GM19463 (cell line): ENCODE results near the gene ABLIM2.

ENCODE experiments used
- ATAC-seq: cut with Tn5 transposase; IDR thresholded peaks from one replicate; pipeline ENCODE4 v1.9.1; 2021; ENCODE audit warnings: mild to moderate bottlenecking, moderate library complexity; ENCODE audit not compliant: unreplicated experiment

The ABLIM2 gene

DNA sequence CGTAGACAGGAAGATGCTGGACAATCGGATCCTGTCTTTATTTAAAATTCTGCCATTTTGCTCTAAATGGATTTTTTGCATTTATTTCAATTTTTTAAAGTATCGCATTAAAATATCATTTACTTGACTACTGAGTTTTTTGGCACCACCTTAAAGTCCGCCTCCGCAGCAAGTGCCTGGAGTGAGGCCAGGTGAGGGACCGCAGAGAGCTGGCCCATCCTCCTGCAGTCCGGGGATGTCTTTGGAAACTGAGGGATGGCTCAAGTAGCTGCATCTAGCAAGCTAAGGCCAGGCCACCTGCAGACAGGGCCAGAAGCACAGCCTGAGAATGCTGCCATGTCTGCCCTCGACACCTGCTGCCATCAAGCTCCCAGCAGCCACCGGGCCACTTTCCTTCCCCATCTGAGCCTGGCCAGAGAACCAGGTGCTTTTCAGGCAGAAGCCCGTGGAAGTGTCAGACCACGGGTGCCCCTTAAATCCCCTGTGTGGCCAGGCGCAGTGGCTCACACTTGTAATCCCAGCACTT lies 69.6 kb downstream of the ABLIM2 start:
- ATAC-seq: no peak

- no peak for ATAC-seq
Measured at GRCh38 chr4:8087921-8088495, 70.6 kb downstream of the ABLIM2 start.

GRCh38 chr4:8086783-8087445 lies 71.7 kb downstream of the ABLIM2 start:
- ATAC-seq: no peak

GRCh38 chr4:8085491-8086117 lies 73.0 kb downstream of the ABLIM2 start:
- ATAC-seq: no peak

GRCh38 chr4:8084712-8085490 lies 73.7 kb downstream of the ABLIM2 start:
- ATAC-seq: no peak

GRCh38 chr4:8084031-8084660 lies 74.5 kb downstream of the ABLIM2 start:
- ATAC-seq: no peak

- ATAC-seq: no peak
Measured at GRCh38 chr4:8083086-8083825, 75.4 kb downstream of the ABLIM2 start.

DNA sequence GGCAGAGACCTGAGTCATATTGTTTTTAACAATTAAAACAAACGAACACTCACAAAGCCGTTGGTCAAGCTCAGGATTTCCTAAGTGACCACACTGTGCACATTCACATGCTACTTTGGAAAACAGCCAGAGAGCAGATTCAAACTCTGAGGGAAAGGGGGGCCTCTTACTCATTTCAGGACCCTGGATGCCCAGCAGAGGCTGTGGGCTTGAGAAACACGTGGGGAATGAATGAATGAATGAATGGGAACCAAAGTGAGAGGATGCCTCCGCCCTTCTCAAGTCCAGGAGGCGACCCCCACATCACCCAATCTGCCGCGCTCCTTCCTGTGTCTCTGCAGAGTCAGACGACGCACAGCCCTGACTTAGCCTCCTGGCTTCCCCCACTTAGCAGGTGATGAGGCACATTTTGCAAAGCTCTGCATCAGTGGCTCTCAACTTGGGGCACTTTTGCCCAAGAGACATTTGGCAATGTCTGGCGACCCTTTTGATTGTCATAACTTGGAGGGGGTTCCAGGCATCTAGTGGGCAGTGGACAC lies 76.0 kb downstream of the ABLIM2 start:
- no peak for ATAC-seq

DNA sequence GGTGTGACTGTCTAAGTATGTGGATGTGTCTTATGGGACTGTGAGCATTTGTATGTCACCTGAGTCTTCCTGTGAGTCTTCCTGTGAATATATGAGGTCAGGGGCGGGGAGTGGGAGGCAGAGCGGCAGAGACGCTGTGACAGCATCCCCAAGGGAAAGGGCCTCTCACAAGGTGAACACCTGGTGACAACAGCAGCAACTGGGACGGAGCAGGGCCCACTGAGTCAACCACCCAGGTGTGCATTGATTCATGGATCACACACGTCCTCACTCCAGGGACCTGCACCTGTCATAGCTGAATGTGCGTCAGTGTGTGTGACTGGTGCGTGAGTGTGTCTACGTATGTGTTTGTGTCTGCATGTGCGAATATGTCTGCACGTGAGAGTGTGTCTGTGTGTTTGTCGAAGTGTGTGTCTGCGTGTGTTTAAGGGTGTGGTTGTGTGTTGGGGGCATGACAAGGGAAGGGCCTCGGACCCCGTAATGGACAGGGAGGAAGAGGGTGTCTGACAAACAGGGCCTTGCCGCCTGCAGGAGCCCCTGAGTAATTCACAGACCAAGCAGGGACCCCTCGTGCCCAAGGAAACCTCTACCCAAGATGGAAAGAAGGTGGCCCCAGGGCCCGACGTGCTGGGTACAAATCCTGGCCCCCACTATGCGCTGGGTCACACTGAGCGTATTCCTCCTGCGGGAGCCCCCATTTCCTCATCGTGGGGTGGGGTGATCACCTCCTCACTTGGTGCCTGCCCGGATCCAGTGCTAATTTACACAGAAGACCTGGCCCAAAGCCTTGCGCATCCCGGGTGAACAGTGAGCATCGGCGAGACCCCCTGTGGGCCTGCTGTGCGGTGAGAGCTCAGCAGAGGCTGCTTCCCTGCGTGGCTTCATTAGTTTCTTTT lies 76.7 kb downstream of the ABLIM2 start:
- ATAC-seq: no peak

GRCh38 chr4:8081171-8081570 lies 77.4 kb downstream of the ABLIM2 start:
- ATAC-seq: no peak

GRCh38 chr4:8080754-8081065 lies 77.9 kb downstream of the ABLIM2 start:
- no peak for ATAC-seq

DNA sequence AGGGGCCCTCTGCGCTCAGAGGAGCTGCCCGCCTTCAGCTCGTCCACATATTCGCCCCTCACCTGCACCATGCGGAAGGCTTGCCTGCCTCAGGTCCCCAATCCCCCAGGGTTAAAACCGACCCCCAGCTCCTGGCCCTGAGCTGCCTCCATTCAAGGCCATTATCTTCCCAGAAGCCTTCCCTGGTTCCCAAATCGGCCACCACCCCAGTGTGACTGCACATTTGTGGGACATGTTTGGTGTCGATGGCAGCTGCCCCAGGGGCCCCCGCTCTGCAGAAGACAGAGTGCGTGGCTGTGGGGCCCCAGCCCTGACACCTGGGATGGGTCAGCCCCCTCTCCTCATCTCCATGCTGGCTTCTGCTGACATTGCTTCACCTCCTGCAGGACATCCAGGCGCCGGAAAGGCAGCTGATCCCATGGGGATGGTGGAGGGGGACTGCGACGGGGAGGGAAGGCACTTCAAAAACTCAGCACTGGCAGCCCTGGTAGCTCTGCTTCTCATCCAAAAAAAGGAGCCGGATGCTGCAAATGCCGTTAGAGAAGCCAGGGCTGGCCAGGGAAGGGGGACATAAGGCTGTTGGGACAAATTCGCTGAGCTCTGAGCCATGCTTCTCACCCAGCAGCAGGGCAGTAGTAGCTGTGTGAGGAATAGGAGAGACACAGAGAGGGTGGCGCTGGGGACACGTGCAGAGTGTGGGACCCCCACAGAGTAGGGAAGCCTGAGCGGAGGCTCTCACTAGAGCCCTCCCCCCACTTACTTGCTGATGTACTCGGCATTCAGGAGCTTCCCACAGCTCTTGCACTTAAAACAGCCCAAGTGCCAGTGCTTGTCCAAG lies 78.5 kb downstream of the ABLIM2 start:
- ATAC-seq: no peak

DNA sequence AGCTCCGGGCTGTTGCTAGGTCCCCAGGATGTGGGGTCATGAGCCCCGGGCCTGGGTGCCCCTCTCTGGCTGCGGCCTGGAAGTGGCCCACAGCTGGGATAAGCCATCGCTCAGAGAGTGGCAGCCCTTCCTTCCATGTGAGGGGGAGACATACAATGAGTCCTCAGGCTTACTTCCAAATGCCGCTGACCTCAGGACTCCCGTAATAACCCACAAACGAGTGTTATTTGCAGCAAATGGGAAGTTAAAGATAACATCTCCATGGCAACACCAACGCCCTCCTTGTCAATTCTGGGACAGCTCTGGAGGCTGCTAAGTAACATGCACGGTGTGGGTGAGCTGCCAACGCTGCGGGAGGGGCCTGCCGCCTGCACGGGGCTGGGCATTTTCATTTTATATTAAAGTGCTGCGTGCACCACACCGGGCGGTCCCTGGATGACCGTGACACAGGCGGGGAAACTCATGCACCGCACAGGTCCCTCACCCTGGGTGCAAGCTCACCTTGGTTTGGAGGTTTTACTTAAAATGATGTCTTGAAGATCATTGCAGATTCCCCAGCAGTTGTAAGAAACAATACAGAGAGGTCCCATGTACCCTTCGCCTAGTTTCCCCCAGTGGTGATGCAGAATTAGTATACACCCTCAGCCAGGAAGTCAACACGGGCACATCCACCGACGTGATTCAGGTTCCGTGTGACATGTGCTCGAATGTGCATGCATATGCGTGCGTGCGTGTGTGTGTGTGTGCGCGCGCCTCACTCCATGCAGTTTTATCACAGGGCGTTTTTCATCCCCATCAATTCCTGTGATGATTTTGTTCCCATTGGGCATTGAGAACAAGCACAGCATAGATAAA lies 79.4 kb downstream of the ABLIM2 start:
- no peak for ATAC-seq

DNA sequence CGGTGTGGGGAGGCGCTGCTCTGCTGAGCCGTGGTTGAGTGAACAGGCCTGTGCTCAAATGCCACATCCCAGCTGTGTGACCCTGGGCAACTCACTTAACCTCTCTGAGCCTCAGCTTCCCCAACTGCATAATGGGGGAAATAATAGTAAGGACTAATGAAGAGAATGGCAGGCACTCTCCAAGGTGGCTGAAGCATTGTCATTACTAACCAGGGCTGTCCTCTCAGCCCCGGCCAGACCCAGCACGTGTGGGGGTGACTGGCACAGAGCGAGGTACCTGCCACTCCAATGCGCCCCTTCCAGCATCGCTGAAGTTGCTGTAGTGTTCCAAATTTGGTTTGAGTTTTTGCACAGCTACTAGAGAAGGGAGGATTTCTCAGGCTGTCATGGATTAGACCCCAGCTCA lies 80.0 kb downstream of the ABLIM2 start:
- no peak for ATAC-seq

DNA sequence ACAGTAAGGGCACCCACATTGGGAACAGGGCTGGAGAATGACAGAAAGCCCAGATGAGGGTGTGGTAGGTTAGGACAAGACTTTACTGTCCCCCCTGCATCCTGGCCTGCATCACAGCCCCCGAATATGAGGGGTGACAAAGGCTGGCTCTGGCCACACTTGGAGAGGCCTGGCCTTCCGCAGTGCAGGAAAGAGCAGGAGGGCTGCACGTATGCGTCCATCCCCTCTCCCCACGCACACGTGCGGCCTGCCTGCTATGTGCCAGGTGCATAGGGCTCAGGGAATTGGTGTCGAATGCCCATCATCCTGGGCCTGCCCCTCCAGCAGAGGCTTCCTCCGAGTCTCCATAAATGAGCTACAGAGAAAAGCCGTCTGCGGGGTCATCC lies 80.5 kb downstream of the ABLIM2 start:
- no peak for ATAC-seq

DNA sequence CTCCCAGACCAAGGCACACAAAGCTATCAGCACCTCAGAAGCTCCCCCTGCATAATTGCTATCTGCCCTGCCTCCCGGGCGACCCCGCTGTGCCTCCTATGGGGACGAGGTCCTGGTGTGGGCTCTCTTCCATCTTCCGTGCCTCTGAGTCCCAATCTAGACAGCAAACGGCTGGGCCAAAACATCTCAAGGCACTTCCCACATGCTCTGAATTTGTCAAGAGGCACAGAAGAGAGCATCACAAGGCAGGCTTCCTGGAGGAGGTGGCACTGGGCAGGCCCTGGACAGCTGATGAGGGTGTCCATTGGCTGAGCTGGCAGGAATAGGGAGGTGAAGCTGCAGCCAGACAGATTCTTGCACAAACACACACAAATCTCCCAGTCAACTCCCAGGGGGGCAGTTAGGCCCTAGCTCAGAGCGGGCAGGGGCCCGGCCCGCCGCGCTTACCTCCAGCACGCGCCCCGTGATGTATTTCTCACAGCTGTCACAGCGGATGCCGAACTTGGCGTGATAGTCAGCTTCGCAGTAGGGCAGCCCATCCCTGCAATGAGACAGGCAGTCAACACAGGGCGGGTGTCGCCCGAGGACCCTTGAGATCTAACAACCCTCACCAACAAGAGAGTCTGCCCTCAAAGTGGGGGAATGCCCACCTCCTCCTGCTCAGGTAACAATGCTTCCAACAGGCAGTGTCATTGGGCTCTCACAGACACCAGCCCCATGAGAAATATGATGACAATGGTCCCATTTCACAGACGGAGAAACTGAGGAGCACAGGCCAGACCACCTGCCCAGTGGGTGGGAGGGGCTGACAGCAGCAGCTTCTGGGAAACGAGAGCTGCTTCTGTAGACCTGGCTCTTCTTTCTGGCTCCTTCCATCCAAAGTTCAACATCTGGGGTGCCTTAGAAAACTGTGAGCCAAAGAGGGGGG lies 81.2 kb downstream of the ABLIM2 start:
- ATAC-seq: no peak
